Dermis blood vessel endothelial cell (primary cell): ENCODE data around the gene PTK7. TPM values are rescaled to one million over a fixed set of nuclear protein-coding genes. Genes with fewer than 3 reads are reported as not detected.

Source experiments
- DNase-seq: peaks from one replicate; pipeline ENCODE4 v3.0.0; 2010
- total RNA-seq: library from RNA; depleted of rRNA; stranded (reverse); fragments of >200 nt; gene quantifications from 2 replicates; pipeline ENCODE4 v1.2.3, GENCODE V29; 2014

PTK7 gene
- total RNA-seq, 1 donor from 2014 or later, result 23.0 TPM

DNA sequence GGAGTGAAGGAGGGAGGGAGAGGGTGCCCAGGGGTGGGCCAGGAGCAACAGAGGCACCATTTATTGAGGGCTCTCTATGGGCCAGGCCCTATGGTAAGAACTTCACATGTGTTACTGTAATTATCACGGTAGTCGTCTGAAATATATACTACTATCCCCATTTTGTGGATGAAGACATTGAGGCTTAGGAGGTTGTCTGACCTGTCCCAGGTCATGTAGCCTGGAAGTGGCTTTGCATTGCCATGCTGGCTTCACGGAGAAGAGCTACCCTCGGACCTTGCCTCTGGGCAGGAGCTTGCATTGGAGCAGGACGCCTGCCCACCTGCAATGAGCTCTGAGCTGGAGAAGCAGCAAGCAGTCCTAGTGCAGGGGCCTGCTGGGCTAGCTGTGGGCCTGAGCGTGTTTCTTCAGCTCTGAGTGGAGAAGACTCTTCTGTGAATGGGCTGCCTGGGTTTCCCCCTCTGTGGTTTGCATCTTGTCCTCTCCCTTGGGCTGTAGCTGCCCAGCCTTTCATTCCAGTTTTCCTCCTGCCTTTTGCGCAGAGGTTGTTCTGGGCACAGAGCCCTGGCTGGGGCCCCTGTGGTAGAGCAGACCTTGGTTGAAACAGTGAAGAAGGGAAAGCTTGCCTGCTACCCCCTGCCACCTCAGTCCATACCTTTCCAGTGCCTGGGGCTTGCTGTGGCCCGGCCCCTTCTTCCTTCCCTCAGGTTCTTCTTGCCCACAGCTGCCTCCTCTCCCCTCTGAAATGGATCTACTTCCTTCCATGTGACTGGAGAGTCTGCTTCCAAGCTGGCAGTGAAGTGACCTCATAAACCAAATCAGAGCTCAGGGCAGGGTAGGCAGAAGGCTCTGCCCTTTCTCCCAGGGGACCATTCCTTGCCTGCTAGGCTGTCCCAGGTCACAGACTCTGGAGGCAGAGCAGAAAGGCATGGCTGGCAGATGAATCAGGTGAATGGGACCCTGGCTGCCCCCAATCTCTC lies 70.9 kb downstream of the PTK7 start:
- DNase-seq, result no peak

DNA sequence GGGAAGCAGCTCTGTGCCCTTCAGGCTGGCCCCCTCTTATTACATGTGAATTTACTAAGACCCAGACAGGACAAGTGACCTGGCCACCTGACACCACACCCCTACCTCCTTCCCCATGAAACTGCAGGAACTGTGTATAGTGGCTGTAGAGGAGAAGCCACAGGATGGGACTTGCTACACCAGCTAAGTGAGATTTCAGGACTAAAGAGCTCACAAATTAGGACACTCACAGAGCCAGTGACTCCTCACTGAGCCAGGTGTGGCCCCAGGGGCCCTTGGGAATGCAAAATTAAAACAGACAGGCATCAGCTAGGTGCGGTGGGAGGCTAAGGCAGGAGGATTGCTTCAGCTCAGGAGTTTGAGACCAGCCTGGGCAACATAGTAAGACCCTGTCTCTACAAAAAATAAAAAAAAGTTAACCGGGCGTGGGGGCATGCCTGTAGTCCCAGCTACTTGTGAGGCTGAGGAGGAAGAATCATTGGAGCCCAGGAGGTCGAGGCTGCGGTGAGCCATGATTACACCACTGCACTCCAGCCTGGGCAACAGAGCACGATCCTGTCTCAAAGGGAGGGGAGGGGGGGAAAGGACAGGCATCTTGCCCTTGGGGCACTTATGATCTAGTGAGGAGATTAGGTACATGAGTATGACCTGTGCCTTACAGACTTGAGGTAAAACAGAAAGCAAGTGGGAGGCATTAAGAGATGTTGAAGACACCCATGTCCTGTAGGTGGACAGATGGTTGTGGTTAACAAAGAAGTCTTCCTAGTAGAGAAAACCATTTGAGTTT lies 71.8 kb downstream of the PTK7 start:
- DNase-seq, result no peak

DNA sequence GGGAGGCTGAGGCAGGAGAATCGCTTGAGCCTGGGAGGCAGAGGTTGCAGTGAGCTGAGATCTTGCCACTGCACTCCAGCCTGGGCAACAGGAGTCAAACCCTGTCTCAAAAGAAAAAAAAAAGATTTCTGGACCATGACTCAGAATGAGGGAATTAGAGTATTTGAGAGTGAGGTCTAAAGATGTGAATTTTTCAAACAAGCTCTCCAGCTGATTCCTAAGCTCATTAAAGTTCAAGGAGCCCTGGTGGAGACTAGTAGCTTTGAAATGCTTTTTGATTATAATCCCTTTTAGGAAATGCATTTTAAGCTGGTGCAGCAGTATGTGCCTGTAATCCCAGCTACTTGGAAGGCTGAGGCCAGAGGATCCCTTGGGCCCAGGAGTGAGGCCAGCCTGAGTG lies 73.2 kb downstream of the PTK7 start:
- DNase-seq, result no peak

- DNase-seq, result peak; percentile 24
Observed at GRCh38 chr6:43150051-43150751, 74.1 kb downstream of the PTK7 start.

- DNase-seq, result no peak
Observed at GRCh38 chr6:43159599-43159998, 83.5 kb downstream of the PTK7 start.

GRCh38 chr6:43163899-43164298 lies 87.8 kb downstream of the PTK7 start:
- DNase-seq, result no peak

DNA sequence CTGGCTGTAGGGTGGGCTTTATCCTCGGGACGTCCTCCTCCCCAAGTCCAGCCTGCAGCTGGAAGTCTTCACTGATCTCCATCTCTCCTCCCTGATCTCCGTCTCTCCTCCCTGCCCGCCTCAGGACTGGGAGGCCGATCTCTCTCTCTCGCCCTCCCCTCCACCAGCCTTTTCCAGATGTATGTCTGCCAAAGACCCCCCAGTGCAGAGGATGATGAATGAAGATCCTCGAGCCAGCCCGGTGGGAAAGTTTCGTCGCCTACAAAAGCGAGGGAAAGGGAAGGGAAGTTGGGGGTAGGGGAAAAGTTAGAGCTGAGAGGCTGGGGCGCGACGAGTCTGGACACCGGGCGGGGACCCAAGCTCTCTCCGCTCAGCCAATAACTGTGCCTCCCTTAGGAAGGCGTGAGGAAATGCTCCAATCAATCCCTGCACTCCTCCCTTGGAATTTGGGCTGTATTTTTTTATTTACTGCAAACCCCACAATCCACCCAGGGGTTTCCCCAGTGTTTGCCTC lies 94.4 kb downstream of the PTK7 start:
- DNase-seq, result peak; percentile 89

GRCh38 chr6:43170931-43171706 lies 95.0 kb downstream of the PTK7 start, which contains the start of gene SRF:
TSS of gene SRF (plus strand) at chr6:43171269. CDS start at chr6:43171657, 388 bp downstream.
- DNase-seq, result peak; percentile 100

DNA sequence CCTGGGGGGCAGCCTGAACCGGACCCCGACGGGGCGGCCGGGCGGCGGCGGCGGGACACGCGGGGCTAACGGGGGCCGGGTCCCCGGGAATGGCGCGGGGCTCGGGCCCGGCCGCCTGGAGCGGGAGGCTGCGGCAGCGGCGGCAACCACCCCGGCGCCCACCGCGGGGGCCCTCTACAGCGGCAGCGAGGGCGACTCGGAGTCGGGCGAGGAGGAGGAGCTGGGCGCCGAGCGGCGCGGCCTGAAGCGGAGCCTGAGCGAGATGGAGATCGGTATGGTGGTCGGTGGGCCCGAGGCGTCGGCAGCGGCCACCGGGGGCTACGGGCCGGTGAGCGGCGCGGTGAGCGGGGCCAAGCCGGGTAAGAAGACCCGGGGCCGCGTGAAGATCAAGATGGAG lies 95.6 kb downstream of the PTK7 start:
- peak; percentile 30 for DNase-seq

DNA sequence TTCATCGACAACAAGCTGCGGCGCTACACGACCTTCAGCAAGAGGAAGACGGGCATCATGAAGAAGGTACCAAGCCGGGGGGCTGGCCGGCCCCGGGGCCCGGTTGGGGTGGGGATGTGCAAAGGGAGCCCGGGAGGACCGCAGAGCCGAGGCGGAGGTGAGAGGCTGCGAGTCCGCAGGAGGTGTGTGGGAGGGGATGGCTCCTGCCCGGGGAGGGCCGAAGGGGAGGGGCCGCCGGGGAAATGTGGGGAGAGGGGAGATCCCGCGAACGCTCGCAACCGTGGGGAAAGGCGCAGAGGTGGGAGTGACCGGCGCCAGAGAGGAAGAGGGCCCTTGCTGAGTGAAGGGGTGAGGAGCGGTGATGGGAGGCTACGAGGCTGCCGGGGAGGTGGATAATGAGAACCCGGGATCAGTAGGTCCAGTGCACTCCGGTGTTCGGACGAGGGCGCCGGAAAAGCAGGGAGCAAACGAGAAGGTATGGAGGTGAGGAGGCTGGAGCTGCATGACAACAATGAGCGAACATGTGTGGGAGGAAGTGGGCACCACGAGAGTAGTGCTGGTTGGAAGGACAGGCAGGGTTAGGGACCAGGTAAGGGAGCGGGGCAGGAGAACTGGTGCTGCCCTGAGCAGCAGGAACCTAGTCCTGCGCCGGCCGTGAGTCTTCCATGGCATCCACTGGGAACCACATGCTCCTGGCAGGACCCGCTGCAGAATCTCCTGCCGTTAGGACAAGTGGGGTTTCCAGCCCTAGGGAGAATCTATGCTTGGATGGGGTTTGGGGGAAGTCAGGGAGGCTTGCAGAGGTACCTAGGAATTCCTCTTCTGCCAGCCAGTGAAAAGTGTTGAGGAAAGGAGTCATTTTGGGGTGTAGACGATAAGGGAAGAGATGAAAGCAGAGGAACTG lies 96.2 kb downstream of the PTK7 start:
- peak; percentile 56 for DNase-seq

DNA sequence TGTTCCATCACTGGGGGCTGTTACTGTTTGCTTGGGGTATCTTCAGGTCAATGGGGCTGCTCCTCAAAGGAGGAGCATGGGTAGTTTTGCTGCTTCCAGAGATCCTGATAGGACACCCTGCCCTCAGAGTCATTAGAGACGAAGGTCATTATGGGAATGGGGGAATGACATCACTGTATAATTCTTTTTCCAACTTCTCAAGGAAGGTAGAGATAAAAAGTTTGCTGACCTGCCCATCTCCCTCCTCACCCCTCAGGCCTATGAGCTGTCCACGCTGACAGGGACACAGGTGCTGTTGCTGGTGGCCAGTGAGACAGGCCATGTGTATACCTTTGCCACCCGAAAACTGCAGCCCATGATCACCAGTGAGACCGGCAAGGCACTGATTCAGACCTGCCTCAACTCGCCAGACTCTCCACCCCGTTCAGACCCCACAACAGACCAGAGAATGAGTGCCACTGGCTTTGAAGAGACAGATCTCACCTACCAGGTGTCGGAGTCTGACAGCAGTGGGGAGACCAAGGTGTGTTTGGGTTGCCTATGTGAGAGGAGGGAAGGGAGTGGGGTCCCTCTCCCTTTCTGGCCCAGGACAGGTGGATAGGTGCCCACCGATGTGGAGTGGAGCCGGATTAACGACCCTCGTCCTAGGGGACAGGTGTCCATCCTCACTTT lies 97.6 kb downstream of the PTK7 start:
- DNase-seq, result peak; percentile 9

DNA sequence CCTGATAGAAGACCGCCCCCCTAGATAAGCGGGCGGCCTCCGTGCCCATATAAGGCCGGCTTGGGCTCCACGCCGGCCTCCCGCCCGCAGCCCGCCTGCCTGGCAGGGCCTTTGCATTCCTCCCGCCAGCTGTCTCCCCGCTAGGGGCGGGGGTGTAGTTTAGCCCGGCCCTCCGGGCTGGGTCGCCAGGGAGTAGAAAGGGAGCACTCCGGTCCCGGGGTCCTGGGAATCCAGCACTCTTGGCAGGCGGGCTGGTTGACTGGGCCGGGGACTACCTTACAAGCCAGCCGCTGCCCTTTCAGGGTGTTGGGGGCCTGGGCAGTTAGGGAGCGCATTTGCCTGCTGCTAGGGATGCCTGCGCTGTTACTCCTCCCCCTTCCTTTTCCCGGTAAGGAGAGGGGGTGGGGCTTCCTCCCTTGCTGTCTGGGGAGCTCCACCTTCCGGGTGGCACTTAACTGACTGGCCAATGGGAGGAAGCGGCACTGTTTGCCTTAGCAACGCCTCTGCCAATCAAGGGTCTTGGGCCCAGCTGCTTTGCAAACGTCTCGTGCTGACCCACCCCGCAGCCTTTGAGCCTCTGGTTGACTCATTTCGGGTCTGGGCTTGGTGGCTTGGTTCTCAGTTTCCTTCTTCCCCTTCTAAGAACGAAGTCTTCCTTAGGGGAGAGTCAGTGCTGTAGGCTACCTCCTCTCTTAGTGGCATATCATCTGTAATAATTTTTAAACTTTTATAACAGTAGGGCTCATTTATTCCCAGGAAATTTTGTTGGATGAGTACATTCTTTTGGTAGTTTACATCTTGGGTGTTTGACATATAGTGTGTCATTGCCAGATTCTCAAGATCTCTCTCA lies 98.4 kb downstream of the PTK7 start:
- peak; percentile 100 for DNase-seq

DNA sequence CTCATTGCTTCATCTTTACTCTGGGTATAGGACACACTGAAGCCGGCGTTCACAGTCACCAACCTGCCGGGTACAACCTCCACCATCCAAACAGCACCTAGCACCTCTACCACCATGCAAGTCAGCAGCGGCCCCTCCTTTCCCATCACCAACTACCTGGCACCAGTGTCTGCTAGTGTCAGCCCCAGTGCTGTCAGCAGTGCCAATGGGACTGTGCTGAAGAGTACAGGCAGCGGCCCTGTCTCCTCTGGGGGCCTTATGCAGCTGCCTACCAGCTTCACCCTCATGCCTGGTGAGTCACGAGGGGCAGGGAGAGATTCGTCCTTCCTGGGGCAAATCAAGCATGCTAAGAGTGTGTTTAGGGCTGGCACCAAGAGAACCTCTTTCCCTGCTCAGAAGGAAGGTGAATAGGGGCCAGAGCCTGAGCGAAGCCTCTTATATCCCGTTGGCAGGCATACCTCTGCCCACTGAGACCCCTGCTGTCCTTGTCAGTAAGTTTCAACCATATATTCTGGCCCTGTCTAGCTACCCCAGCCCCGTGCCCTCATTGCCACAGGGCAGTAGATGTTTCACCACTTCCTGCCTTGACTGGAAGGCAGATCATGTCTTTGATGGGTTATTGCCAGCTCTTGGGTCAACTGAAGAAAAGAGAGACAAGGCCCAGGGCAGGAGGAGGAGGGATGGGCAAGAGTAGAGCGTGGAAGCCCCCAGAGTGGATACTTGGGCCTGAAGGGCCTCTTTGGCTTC lies 99.7 kb downstream of the PTK7 start:
- DNase-seq, result no peak

DNA sequence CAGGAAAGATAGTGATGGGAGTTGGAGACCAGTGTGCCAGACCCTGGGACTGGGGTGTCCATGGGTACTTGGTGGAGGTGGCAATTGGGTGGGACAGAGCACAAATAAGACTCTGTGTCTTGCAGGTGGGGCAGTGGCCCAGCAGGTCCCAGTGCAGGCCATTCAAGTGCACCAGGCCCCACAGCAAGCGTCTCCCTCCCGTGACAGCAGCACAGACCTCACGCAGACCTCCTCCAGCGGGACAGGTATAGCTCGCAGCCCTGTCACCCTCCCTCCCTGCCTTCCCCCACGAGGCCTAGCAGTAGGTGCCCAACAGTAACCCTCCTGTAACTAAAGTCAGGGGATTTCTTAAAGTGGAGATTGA lies 100.3 kb downstream of the PTK7 start:
- no peak for DNase-seq

GRCh38 chr6:43178150-43178549 lies 102.0 kb downstream of the PTK7 start:
- no peak for DNase-seq

GRCh38 chr6:43178951-43179830 lies 103.1 kb downstream of the PTK7 start:
- DNase-seq, result no peak

GRCh38 chr6:43180058-43180457 lies 103.9 kb downstream of the PTK7 start:
- no peak for DNase-seq
